NOMO-1 (cell line): ENCODE measurements around the gene GLIS2.
A peak's percentile ranks its signal among the peaks of the same experiment; 100 is the strongest.

Experiments used
- DNase-seq, 2 experiments: peaks; one replicate each; lab custom pipeline; 2025; ENCODE audit not compliant: unreplicated experiment in 2 of 2; lab: John Stamatoyannopoulos, UW

GLIS2 gene

GRCh38 chr16:4295581-4295980, 20.3 kb upstream of the GLIS2 start:
- DNase-seq, result no peak

GRCh38 chr16:4297480-4297879, 18.4 kb upstream of the GLIS2 start:
- DNase-seq, result no peak

GRCh38 chr16:4298761-4299522, 16.9 kb upstream of the GLIS2 start:
- no peak for DNase-seq

GRCh38 chr16:4301177-4301576, 14.7 kb upstream of the GLIS2 start:
- DNase-seq, result no peak

- no peak for DNase-seq
Measured at GRCh38 chr16:4301968-4302367, 13.9 kb upstream of the GLIS2 start.

GRCh38 chr16:4303973-4304372, 11.9 kb upstream of the GLIS2 start:
- DNase-seq, result no peak

- no peak for DNase-seq
Measured at GRCh38 chr16:4306470-4307214, 9.2 kb upstream of the GLIS2 start.

GRCh38 chr16:4307215-4308037, 8.4 kb upstream of the GLIS2 start:
- peak; percentile 95 to 97 for DNase-seq

GRCh38 chr16:4309102-4309832, 6.6 kb upstream of the GLIS2 start:
- DNase-seq, result no peak

GRCh38 chr16:4309833-4310266, 6.0 kb upstream of the GLIS2 start:
- DNase-seq, result peak in 1 of 2 experiments; percentile 5

- peak; percentile 22 to 48 for DNase-seq
Measured at GRCh38 chr16:4313563-4314531, 2.0 kb upstream of the GLIS2 start.

- peak in 1 of 2 experiments; percentile 9 for DNase-seq
Measured at GRCh38 chr16:4314532-4315185, 1.2 kb upstream of the GLIS2 start.

- no peak for DNase-seq
Measured at GRCh38 chr16:4316108-4316863, 419 bp downstream of the GLIS2 start.

GRCh38 chr16:4316864-4317531, 1.1 kb downstream of the GLIS2 start:
- DNase-seq, result no peak

- DNase-seq, result no peak
Measured at GRCh38 chr16:4317532-4318450, 1.9 kb downstream of the GLIS2 start.

- no peak for DNase-seq
Measured at GRCh38 chr16:4318451-4318910, 2.6 kb downstream of the GLIS2 start.
